Inflammatory macrophage treated with lipopolysaccharide for 1 hour (primary cell): ENCODE data around the gene FGR.
A peak's percentile ranks its signal among the peaks of the same experiment; 100 is the strongest.

Source experiments
- DNase-seq, 2 donors: peaks; one replicate each; pipeline ENCODE4 v3.0.0-alpha.2; 2020 to 2022

The FGR gene

DNA sequence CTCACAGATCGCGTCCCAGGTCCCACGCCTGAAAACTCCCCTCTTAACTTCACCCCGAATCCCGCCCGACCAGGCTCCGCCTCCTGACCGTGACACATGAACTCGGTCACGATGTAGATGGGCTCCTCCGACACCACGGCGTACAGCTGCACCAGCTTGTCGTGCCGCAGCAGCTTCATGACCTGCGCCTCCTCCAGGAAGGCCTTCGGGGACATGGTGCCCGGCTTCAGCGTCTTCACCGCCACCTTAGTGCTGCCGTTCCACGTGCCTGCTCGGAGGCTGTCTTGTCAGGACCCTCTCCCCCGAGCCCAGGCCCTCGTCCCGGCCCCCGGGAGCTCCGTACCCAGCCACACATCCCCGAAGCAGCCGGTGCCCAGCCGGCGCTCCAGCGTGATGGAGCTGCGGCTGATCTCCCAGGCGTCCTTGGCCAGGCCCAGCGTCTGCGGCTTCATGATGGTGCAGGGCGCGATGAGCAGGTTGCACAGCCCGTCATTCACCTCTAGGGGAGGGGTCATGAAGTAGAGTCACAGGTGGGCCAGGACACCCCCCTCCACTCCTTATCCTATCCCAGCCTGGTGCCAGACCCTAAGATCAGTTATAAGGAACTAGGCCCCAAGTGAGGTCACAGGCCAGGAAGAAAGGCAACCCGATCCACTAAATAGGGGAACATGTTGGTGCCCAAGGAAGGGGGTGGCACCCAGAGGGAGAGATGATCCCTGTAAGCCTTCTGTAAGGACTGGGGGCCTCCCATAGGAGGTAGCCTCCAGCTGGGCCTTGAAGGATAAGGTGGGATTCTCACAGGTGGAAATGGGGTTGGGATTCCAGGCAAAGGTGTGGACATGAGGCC, 19.4 kb downstream of the FGR start:
- DNase-seq, result no peak

DNA sequence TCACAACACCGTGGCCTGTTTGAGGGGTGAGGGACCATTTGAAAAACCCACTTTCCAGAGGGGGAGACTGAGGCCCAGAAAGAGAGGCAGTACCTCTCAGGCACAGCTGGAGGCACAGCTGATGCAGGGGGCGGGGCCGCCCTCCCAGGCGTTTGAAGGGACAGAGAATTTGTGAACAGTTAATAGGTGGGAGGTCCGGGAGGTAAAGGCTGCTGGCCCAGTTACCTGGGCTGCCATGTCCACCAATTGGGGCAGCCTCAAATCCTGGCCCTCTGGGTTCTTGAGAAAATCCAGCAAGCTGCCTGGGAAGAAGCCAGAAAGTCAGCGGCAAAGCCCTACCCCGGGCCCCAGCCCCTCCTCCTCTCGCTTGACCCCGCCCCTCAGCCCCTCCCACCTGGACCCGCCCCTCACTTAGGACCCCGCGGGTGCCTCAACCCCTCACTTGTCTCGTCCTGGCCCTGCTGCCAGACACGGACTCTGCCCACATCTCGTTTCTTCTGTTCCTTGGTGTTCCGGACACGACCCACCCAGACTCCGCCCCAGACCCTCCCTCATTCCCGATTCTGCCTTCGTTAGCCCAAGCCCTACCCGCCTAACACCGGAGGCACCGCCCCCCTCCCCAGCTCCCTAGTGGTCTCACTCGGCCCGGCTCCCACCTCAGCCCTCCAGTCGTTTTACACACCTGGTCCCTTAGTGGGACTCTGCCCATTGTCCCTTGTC, 20.2 kb downstream of the FGR start:
- DNase-seq, result no peak

DNA sequence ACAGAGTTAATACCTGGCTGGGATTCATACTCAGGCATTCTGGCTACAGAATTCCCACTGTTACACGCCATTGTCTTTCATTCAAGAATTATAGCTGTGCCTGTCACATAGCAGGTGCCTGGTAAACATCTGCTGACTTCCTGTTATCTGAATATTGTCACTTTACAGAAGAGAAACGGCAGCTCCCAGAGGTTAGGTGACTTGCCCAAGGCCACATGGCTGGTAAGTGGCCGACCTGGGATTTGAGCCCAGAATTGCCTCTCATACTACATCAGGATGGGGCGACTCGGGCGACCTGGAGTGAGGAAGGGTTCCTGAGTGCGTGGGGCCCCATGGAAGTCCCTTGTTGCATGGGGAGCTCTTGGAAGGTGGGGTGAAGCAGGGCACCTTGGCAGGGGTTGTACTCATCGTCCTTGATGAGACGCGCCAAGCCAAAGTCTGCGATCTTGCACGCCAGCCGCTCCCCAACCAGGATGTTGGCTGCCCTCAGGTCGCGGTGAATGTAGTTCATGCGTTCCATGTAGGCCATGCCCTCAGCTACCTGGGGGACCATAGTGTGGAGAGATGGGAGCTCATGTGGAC, 20.9 kb downstream of the FGR start:
- no peak for DNase-seq

DNA sequence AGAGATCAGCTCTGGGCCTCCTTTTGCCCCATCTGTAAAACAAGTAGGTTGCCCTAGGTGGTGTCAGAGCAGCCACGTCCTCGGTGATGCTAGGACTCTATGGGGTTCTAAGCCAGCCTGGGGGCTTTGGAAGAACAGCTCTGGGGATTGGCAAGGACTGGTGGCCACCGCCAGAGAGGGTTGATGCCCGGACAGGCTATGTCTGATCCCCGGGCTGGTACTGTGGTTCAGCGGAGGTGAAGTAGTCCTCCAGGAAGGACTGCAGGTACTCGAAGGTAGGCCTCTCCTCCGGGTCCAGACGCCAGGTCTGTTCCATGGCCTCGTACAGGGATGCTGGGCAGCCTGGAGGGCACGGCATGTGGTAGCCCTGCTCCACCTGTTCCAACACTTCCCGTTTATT, 22.3 kb downstream of the FGR start:
- no peak for DNase-seq

DNA sequence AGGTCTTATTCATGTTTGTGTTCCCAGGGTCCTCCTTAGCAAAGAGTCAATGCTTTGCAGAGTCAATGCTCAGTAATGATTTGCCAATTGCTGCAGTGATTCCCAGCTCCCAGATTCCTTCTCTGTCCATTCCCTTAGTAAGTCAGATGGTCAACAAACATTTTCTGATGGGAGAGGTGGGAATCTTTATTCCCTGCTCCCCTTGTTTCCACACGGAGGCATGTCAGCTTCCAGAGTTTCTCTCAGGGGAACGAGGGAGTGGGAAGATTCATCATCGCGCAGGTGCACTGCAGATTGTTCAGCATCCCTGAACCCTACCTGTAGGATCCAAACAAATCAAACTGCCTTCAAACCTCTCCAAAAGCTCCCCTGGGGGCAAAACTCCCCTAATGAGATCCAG, 23.5 kb downstream of the FGR start:
- DNase-seq, result no peak

DNA sequence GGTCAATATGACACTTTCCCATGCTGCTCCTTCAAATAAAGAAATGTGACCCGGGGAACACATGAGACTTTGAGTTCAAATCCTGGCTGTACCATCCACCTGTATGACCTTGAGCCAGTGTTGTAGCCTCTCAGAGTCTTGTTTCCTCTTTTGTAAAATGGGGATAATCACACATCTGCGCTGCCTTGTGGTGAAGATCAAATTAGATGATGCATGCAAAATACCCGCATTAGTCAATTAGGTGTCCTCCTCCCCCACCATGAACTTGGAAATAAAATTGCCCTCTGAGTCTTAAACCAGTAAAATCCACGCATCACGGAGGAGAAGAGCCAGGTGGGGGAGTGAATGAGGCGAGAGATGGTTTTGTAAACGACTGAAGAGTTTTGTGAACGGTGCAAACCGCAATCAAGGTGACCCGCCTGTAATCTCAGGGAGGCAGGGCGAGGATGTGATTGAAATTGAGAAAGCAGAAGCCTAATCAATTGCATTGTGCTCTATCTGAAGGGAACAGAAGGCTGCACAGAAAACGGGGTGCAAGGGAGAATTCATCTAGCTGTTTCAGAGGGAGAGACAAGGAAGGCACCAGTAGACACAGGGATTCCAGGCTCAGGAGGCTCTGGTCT, 25.3 kb downstream of the FGR start:
- no peak for DNase-seq

DNA sequence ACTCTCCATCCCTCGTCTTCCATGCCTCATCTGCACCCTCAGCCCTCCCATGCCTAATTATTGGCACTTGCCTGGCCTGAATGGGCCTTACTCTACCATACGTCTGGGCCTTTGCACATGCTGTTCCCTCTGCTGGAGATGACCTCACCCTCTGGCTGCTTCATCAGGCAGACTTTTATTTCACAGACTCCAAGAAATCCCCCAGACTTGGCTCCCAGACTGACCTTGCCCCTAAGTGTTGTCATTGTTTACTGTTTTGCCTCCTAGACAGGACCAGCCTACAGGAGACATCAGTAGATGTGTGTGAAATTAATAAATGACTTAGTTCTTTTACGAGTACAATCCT, 25.8 kb downstream of the FGR start:
- DNase-seq, result peak; percentile 60 to 83

DNA sequence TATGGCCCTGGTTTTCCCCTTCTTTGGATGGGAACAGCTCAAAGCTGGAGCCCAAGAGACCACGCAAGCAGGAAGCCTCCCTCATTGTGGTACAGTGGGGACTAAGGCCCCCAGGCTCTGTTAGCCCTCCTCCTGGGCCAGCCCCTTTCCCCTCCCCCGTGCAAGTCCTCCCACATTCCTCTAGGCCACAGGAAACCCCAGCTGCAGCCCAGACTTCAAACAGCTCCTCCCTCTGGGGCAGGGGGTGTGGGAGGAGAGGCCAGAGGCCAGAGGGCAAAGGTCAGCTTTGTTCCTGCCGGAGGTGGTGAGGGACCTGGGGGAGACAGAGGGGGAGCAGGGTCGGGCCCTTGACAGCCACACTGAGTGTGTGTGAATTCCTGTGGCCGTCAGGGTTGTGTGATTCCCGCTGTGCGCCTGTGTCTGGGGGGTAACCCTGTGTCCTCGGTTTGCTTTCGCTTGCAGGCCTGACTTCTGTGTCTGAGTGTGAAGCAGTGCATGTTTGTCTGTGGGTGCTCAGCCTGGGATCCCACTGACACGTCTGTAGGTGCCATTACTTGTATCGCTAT, 27.7 kb downstream of the FGR start:
- peak in 1 of 2 donors; percentile 43 for DNase-seq

DNA sequence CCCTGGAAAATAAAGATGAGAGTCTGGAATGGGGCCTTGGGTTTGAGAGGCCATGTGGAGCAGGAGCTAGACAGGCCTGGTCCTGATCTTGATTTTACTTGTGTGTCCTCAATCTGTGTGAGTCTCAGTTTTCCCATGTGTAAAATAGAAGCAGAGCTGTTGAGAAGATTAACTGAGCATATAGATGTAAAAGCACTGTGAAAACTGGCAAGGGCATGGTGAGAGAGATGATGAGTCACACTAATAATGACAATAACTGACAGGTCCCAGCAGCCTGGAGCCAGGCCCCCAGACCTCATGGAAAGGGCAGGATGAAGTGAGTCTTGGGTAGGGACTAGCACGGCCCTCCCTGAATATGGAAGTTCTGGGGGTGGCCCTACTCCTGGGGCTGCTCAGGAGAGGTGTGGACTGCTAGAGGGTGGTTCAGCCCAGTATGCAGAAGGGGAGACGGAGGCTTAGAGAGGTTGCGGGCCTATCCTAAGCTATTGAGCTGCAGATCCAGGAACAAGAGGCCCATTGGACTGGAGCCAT, 28.2 kb downstream of the FGR start:
- no peak for DNase-seq

DNA sequence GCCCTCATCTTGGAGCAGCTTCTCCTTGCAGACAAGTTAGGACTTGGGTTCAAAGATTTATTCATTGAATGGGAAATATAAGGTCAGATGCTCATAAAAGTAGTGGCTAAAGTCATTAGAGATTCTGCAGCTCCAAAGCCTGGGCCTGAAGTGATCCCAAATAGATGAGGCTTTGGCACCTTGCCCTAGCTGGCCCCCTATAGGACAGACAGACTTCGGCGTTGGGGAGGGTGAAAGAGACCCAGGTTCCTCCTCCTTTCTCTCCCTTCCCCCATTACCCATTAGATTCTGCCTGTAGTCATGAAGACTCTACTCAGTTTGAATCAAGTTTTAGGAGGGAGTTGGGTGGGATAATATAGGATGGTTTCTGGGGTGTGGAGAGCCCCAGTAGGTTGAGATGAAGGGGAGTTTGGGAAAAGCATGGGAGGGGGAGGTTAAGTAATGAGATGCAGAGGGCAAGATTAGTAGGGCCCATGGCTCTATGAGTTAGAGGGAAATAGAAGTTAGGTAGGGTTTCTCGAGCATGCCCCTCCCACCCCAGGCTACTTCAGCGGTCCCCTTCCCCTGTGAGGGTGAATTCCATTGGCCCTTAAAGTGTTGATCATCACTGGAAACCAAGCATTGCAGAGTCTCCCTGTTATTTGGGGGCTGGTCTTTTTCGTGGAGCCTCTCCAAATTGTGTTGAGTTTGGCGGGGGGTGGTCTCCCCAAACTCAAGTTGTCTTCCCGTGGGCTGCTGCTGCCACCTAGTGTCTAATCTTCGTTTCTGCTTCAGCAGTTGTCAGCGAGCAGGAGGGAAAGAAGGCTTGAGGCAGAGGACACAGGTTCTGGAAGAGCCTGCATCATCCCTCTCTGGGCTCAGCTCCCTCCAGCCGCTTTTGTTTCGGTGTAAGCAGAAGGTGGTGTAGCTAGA, 28.9 kb downstream of the FGR start:
- peak in 1 of 2 donors; percentile 46 for DNase-seq

DNA sequence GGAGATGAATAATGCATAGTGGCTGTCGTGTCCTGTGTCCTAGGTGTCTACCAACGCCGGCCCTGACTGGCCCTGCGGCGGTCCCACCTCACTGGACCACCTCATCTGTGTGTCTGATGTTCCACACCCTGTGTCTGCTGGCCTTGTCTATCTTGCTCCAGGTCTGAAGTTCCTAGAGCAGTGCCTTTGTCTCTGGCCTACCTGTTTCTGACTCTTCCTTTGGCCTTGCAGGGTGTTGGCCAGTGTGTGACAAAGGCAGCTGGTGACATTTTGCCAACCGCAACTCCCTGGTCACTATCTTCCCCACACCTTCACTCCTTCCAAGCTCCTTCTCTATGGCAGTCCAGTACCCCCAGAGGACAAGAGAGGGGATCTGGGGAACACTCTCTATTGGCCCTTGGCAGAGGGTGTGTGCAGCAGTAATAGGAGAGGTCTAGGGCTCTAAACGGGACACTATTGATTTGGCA, 29.7 kb downstream of the FGR start:
- no peak for DNase-seq

DNA sequence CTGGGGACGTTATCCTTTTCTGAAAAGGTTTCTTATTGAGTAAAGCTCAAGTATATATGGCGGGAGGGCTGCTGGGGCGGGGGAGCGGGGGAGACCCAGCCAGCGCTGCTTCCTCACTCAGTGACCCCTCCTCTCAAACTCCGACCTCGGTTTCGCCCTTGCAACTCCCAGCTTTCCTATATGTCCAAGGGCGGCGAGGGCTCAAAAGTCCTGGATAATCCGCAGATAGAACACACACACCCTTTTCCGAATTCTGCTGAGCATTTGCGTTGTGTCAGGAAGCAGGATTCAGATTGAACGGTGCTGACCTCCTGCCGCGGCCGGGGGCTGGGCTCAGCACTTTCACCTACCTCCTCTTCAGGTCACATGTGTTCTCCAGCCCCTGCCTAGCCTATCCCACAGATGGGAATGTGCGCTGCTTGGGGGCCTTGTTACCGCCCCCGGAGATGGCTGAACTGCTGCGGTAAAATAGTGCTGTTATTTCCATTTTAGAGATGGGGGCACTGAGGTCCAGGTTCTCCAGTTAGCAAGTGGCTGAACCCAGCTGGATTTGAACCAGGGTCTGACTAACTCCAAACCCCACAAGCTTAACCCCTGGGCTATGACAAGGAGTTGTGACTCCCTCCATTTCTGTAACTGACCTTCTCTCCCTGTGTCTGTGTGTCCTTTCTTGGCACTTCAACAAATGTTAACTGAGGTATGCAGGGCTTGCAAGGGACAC, 30.2 kb downstream of the FGR start:
- no peak for DNase-seq

DNA sequence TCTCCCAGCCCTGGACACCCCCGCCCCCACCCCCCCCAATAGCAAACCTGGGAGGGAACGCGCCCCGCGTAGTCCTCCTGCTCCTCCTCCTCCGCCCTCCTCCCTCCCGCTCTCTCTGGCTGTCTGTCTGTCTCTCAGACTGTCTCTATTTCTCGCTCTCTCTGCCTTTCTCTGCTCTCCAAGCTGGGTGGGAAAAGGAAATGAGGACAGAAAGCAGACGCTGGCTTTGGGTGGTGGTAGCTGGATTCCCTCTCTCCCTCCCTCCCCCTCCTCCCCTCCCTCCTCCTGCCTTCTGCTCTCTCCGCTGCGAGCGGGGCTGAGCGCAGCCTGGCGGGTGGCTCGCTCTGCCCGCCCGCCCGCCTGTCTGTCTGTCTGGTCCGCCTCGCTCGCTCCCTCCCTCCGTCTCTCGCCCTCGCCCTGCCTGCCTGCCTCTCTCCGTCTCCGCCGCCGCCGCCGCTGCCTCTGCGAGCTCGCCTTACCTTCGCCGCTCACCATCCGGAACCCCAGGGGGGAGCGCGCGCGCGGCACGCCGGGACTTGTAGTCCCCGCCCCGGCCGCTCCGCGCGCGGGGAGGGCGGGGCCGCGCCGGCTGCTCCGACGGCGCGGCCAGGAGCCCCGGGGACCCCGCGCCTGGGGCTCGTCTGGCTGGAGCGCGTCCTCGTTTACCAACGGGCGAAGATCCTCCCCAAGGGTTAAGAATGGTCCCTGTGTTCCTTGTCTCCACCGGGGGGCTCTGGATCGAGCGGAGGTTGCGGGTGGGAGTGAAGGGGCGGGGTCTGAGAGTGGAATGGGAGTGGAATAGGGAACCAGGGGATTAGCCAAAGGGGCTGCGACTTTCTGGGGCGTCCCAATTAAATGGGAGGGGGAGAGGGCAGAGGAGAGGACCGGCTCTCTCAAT, 31.1 kb downstream of the FGR start, which contains the start of gene AHDC1:
Gene AHDC1 (minus strand): TSS at position 464 of the 898 bp plus-strand sequence. CDS start 52,029 bp downstream, outside the sequence.
- DNase-seq, result peak; percentile 77 to 88

DNA sequence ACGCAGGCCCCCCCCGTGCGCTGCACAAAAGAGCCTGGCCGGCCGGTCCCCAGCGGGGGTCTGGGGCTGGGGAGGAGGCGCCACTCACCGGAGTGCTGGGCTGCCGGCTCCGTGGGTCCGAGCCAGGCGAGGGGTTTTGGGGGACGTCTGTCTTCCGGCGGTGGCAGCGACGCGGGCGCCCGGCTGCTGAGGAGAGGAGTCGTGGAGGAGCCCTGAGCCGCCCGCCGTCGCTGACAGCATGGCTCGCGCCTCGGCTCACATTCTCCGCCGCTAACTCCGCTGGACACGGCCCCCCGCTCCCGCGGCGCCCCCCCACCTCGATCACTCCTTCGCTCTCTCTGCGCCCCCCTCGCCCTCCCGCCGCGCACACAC, 31.7 kb downstream of the FGR start:
- no peak for DNase-seq

DNA sequence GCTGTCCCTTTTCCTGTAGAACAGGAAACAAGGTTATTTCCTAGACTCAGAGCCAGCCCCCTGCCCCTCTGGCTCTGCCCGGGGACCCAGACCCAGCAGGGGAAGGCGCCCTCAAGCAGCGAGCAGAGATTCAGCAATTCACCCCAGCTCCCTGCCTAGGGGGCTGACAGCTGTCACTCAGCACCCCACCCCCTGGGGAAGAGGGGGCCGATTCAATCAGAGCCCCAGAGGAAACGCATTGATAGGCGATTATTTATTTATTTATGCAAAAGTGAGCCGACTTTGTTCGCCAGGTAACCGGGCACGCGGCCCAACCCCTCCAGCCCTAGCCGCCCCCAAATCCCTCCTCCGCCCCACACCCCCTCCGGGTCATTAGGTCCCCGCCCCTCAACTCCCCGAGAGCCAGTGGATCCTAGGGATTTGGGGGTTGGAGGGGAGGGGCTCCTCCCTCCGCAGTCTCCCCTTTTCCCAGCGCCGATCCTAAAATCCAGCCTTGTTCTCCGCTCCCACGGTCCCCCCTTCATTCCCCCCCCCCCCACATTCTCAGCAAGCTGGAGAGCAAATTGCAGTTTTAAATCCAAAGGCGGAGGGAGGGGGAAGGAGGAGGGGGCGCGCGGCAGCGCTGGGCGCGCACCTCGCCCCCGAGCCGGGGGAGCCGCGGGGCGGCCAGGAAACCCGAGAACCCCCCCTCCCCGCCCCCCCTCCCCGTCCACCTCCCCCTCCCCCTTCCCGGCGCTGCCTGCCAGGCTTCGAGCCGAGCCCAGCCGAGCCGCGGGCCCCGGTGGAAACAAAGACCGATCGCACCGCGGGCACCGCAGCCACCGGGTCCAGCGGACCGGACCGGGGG, 32.3 kb downstream of the FGR start:
- DNase-seq, result no peak

DNA sequence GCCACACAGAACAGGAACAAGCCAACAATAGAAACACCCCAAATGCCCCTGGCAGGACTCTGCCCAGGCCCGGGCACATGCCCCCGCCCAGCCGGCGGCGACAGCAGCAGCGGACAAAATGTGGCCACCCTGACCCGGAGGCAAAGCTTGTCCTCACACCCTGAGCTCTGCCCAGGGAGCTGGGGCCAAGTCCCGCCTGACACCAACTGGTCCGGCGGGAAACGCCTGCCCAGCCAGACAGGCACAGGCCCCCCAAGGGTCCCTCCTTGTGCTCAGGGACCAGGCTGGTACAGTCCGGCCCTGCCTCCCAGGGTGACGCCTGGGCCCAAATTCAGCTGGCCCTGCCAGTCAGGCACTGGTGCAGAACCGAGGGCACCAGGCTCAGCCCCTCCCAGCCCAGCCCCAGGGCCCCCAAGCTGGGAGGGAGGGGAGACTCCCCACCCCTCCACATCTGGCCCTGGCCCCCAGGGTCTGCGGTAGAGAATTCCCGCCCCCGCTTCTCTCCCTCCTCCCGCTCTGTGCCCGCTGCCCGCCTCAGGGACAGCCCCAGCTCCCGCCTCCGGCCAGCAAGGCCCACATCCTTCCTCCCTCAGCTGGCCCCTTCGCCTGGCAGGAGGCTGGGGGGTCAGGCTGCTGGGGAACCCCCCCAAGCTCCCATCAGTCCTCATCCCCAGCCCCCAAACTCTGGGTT, 33.1 kb downstream of the FGR start:
- no peak for DNase-seq

DNA sequence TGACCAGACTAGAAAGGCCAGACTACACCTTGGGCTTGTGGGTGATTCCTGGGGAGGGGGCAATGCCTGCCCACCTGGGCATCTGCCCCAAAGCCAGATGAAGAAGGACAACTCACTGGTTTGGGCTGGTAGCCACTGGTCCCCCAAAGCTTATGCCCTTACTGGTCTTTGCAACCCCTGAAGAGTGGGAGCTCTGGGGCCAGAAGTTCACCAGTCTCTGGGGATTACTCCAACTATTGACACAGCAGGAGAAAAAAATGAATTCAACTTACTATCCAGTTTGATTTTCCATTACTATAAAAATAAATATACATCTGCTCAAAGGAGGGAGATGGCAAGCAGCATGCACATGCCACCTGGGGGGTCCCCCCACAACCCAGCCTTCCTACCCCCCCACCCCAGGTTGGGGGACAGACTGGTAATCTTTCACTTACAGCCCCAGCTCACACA, 33.6 kb downstream of the FGR start:
- DNase-seq, result no peak

DNA sequence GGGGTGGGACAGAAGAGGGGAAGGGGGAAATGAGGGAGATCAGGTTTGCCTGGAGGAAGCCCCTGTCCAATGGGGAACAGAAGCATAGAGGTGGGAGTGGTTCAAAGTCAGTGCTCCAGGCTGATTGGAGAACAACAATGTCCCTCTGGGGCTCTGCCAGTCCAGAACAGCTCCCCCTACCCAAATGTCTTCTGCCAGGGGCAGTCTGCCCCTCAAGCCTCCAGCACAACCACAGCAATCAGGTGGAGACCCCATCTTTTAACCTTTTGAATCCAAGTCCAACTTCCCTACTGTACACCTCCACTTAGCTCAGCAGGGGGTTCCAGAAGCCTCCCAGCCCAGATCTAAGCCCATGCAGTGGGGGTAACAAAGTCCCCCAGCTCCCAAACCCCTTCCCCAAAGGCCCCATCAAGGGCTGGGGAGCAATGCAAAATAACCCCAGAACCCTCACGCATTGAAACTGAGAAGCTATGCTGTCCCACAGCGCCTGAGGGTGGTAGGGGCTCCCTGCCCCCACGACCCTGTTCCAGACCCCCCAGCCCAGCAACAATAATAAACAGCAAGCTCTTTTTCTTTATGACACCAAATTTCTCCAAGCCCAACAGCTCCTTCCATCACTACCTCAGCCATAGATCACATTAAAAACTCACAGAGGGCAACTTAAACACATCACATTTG, 34.3 kb downstream of the FGR start:
- DNase-seq, result no peak
